Measurements from ENCODE around the gene OBSCN. TPM values are rescaled to one million over a fixed set of nuclear protein-coding genes. Genes with fewer than 3 reads are reported as not detected.

OBSCN gene
- polyA plus RNA-seq, 6 donors from 2014 or later: 0.78 to 2.5 (median 1.5) TPM

- H3K36me3 Mint-ChIP-seq: no peaks in the 10 kb centered on the region
- H3K4me3 Mint-ChIP-seq: peak overlapping the region in 1 of 8 donors; percentile 54
- ATAC-seq (ENCODE audit: low read depth in 2 of 2): no peak
- H3K4me1 Mint-ChIP-seq: no peaks in the 10 kb centered on the region
- H3K9me3 Mint-ChIP-seq: no peaks in the 10 kb centered on the region
- H3K27me3 Mint-ChIP-seq: peaks cover 0 to 14% (median 7%) of the 10 kb centered on the region in 3 donors
- DNase-seq: no peak
- no peak overlapping the region for H3K27ac Mint-ChIP-seq
These were observed 165.3 kb downstream of the OBSCN start for GRCh38 chr1:228373004-228373680.

- ATAC-seq (ENCODE audit: low read depth in 2 of 2) (no peak), DNase-seq (no peak)
- Mint-ChIP-seq H3K36me3 (no peaks in the 10 kb centered on the region), H3K4me3 (no peak overlapping the region), H3K27me3 (peaks cover 3 to 19% (median 12%) of the 10 kb centered on the region in 3 donors), H3K9me3 (no peaks in the 10 kb centered on the region), H3K4me1 (peaks cover 4% of the 10 kb centered on the region in 3 donors), H3K27ac (no peak overlapping the region)
These were observed 166.1 kb downstream of the OBSCN start for GRCh38 chr1:228373681-228374571.

GRCh38 chr1:228374711-228375577 lies 167.1 kb downstream of the OBSCN start:
- no peak overlapping the region for H3K27ac Mint-ChIP-seq

GRCh38 chr1:228375578-228376261 lies 167.9 kb downstream of the OBSCN start:
- no peak overlapping the region for H3K27ac Mint-ChIP-seq
- no peak overlapping the region for H3K4me3 Mint-ChIP-seq
- H3K27me3 Mint-ChIP-seq: peaks cover 6 to 36% (median 29%) of the 10 kb centered on the region in 3 donors
- no peaks in the 10 kb centered on the region for H3K36me3 Mint-ChIP-seq
- H3K4me1 Mint-ChIP-seq: peaks cover 7 to 15% (median 8%) of the 10 kb centered on the region in 3 donors
- DNase-seq (no peak), ATAC-seq (ENCODE audit: low read depth in 2 of 2) (no peak)
- no peaks in the 10 kb centered on the region for H3K9me3 Mint-ChIP-seq

More at GRCh38 chr1:228374711-228375577, 167.1 kb downstream of the OBSCN start:
- no peak for ATAC-seq (ENCODE audit: low read depth in 2 of 2)
- Mint-ChIP-seq H3K4me1 (peaks cover 7 to 14% (median 8%) of the 10 kb centered on the region in 3 donors), H3K27me3 (peaks cover 5 to 29% (median 22%) of the 10 kb centered on the region in 3 donors), H3K9me3 (no peaks in the 10 kb centered on the region), H3K4me3 (no peak overlapping the region), H3K36me3 (no peaks in the 10 kb centered on the region)
- no peak for DNase-seq

- no peak overlapping the region for H3K4me3 Mint-ChIP-seq
- ATAC-seq (ENCODE audit: low read depth in 2 of 2) (no peak), DNase-seq (no peak)
- peaks cover 11 to 40% (median 34%) of the 10 kb centered on the region in 3 donors for H3K27me3 Mint-ChIP-seq
- no peaks in the 10 kb centered on the region for H3K9me3 Mint-ChIP-seq
- no peak overlapping the region for H3K27ac Mint-ChIP-seq
- no peaks in the 10 kb centered on the region for H3K36me3 Mint-ChIP-seq
- H3K4me1 Mint-ChIP-seq: peaks cover 7 to 15% (median 8%) of the 10 kb centered on the region in 3 donors
These were observed 168.4 kb downstream of the OBSCN start for GRCh38 chr1:228376262-228376628.

- peak overlapping the region in 3 of 8 donors; percentile 12 to 25 (median 18) for H3K4me3 Mint-ChIP-seq
- ATAC-seq (ENCODE audit: low read depth in 2 of 2) (no peak), DNase-seq (no peak)
- peaks cover 13 to 41% (median 36%) of the 10 kb centered on the region in 3 donors for H3K27me3 Mint-ChIP-seq
- H3K4me1 Mint-ChIP-seq: peaks cover 7 to 15% (median 8%) of the 10 kb centered on the region in 3 donors
- H3K36me3 Mint-ChIP-seq: no peaks in the 10 kb centered on the region
- no peak overlapping the region for H3K27ac Mint-ChIP-seq
- no peaks in the 10 kb centered on the region for H3K9me3 Mint-ChIP-seq
These were observed 169.1 kb downstream of the OBSCN start for GRCh38 chr1:228376651-228377631.

GRCh38 chr1:228377664-228378089 lies 169.8 kb downstream of the OBSCN start:
- Mint-ChIP-seq H3K9me3 (no peaks in the 10 kb centered on the region), H3K27me3 (peaks cover 13 to 42% (median 41%) of the 10 kb centered on the region in 3 donors), H3K4me3 (peak overlapping the region in 4 of 8 donors; percentile 12 to 38 (median 22)), H3K27ac (no peak overlapping the region), H3K4me1 (peaks cover 7 to 15% (median 8%) of the 10 kb centered on the region in 3 donors), H3K36me3 (no peaks in the 10 kb centered on the region)
- ATAC-seq (ENCODE audit: low read depth in 2 of 2) (no peak), DNase-seq (no peak)

GRCh38 chr1:228378090-228378872 lies 170.4 kb downstream of the OBSCN start:
- Mint-ChIP-seq H3K36me3 (no peaks in the 10 kb centered on the region), H3K27ac (no peak overlapping the region), H3K4me1 (peaks cover 7 to 15% (median 8%) of the 10 kb centered on the region in 3 donors), H3K4me3 (peak overlapping the region in 7 of 8 donors; percentile 78 to 89 (median 83)), H3K9me3 (no peaks in the 10 kb centered on the region), H3K27me3 (peaks cover 13 to 43% (median 41%) of the 10 kb centered on the region in 3 donors)
- peak; percentile 21 to 40 for ATAC-seq (ENCODE audit: low read depth in 2 of 2)
- DNase-seq: no peak

GRCh38 chr1:228378873-228379460 lies 171.1 kb downstream of the OBSCN start:
- H3K27me3 Mint-ChIP-seq: peaks cover 13 to 43% (median 41%) of the 10 kb centered on the region in 3 donors
- H3K4me1 Mint-ChIP-seq: peaks cover 7 to 15% (median 8%) of the 10 kb centered on the region in 3 donors
- peak overlapping the region in 1 of 6 donors; percentile 96 for H3K27ac Mint-ChIP-seq
- H3K36me3 Mint-ChIP-seq: no peaks in the 10 kb centered on the region
- ATAC-seq (ENCODE audit: low read depth in 2 of 2) (peak in 1 of 2 donors; percentile 8), DNase-seq (no peak)
- peak overlapping the region in 7 of 8 donors; percentile 78 to 89 (median 83) for H3K4me3 Mint-ChIP-seq
- H3K9me3 Mint-ChIP-seq: no peaks in the 10 kb centered on the region

- H3K9me3 Mint-ChIP-seq: no peaks in the 10 kb centered on the region
- H3K36me3 Mint-ChIP-seq: no peaks in the 10 kb centered on the region
- ATAC-seq (ENCODE audit: low read depth in 2 of 2) (no peak), DNase-seq (no peak)
- H3K27me3 Mint-ChIP-seq: peaks cover 13 to 43% (median 41%) of the 10 kb centered on the region in 3 donors
- H3K4me1 Mint-ChIP-seq: peaks cover 7 to 15% (median 8%) of the 10 kb centered on the region in 3 donors
- H3K4me3 Mint-ChIP-seq: peak overlapping the region in 7 of 8 donors; percentile 46 to 89 (median 78)
- peak overlapping the region in 1 of 6 donors; percentile 81 for H3K27ac Mint-ChIP-seq
These were observed 171.8 kb downstream of the OBSCN start for GRCh38 chr1:228379666-228380065.

GRCh38 chr1:228381356-228381755 lies 173.5 kb downstream of the OBSCN start:
- no peak overlapping the region for H3K4me3 Mint-ChIP-seq
- H3K27ac Mint-ChIP-seq: no peak overlapping the region
- H3K27me3 Mint-ChIP-seq: peaks cover 13 to 37% (median 35%) of the 10 kb centered on the region in 3 donors
- H3K4me1 Mint-ChIP-seq: peaks cover 7 to 15% (median 8%) of the 10 kb centered on the region in 3 donors
- no peaks in the 10 kb centered on the region for H3K9me3 Mint-ChIP-seq
- DNase-seq (no peak), ATAC-seq (ENCODE audit: low read depth in 2 of 2) (no peak)
- no peaks in the 10 kb centered on the region for H3K36me3 Mint-ChIP-seq
